ENCODE results near the gene NPR3. TPM values are rescaled to one million over a fixed set of nuclear protein-coding genes. Genes with fewer than 3 reads are reported as not detected.

The NPR3 gene
- total RNA-seq, 4 donors from 2014 or later: 0.81 to 4.9 (median 1.3) TPM

DNA sequence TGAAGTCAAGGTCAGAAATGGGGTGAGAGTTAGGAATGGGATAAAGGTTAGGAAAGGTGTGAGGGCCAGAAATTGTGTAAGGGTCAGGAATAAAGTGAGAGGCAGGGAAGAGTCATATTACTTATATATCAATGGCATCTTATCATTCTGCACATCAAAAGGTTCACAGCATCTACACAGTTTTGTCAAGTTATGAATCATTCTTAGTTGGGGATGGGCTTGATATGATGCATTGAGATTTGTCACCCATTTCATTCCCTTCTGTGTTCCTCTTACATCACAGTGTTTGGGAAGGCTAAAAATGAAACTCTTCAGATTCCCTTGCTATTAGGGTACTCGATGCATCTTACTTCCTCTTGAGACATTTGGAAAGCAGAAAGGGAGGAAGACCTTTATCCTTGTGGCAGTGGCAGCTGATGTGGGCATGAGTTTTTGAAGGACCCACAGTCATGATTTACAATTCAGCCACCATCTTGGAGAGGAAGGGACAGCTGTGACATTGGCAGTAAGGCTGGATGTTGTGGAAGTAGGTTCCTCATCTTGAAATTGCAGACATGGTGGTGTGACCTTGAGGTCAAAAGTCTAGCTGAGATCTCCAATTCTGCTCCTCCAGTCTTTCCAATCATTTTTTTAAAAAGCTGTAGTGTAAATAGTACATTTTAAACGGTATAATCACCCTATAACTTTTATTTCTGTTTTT, 24.2 kb upstream of the NPR3 start:
- Histone ChIP-seq H3K4me3 (no peak overlapping the region), H3K27ac (no peak overlapping the region), H3K36me3 (no peaks in the 10 kb centered on the region), H3K4me1 (peaks cover 0 to 13% (median 10%) of the 10 kb centered on the region in 3 donors), H3K27me3 (no peaks in the 10 kb centered on the region), H3K9me3 (peaks cover 0 to 17% (median 0%) of the 10 kb centered on the region in 3 donors)
- TF ChIP-seq EP300 (IDR thresholded peaks at IDR 0.05) (no peak), POLR2A (IDR thresholded peaks at IDR 0.05) (no peak), CTCF (IDR thresholded peaks at IDR 0.05) (no peak)
- ATAC-seq: no peak
- 21 to 38% methylated on average over 2 of the region's 2 CpGs for WGBS, 2 donors (ENCODE audit: low coverage in 1 of 2)

GRCh38 chr5:32687499-32687831, 23.7 kb upstream of the NPR3 start:
- Histone ChIP-seq H3K4me1 (peaks cover 0 to 14% (median 13%) of the 10 kb centered on the region in 3 donors), H3K4me3 (no peak overlapping the region), H3K36me3 (no peaks in the 10 kb centered on the region), H3K27me3 (no peaks in the 10 kb centered on the region), H3K9me3 (peaks cover 0 to 17% (median 0%) of the 10 kb centered on the region in 3 donors), H3K27ac (no peak overlapping the region)
- no peak for TF ChIP-seq EP300 (IDR thresholded peaks at IDR 0.05)
- TF ChIP-seq POLR2AphosphoS5 (IDR thresholded peaks at IDR 0.05): peak; percentile 45
- no peak for ATAC-seq

DNA sequence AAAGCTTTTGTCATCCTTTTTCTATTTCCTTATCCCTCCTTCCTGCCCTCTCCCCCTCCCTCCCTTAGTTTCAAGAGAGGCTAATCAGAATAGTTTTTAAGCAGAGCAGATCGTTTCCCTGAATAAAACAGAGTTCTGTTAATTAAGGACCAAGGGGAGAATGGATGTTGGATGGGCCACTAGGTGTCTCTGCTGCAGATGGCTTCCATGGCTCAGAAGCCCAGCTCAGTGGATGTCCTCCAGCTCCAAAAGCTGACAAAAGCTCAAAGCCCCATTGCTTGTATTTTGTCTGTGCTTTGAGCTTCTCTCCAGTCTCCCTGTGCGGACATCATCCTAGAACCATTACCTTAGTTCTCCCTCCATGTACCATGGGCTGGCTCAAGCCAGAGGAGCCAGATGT, 21.0 kb upstream of the NPR3 start:
- ATAC-seq: no peak
- H3K4me1 ChIP-seq: peaks cover 3 to 19% (median 13%) of the 10 kb centered on the region in 3 donors
- H3K9me3 ChIP-seq: no peaks in the 10 kb centered on the region
- no peaks in the 10 kb centered on the region for H3K27me3 ChIP-seq
- H3K36me3 ChIP-seq: no peaks in the 10 kb centered on the region
- H3K4me3 ChIP-seq: no peak overlapping the region
- no peak overlapping the region for H3K27ac ChIP-seq
- TF ChIP-seq POLR2AphosphoS5 (IDR thresholded peaks at IDR 0.05): no peak
- no peak for TF ChIP-seq CTCF (IDR thresholded peaks at IDR 0.05)
- TF ChIP-seq EP300 (IDR thresholded peaks at IDR 0.05): no peak
- WGBS, 2 donors (ENCODE audit: low coverage in 1 of 2): 68 to 100% methylated on average over 1 to 2 of the region's 2 CpGs

GRCh38 chr5:32690666-32691065, 20.5 kb upstream of the NPR3 start:
- Histone ChIP-seq H3K4me1 (peaks cover 3 to 19% (median 13%) of the 10 kb centered on the region in 3 donors), H3K27ac (no peak overlapping the region), H3K27me3 (no peaks in the 10 kb centered on the region), H3K9me3 (no peaks in the 10 kb centered on the region), H3K36me3 (no peaks in the 10 kb centered on the region), H3K4me3 (no peak overlapping the region)
- no peak for ATAC-seq
- 60 to 67% methylated on average over 1 to 3 of the region's 3 CpGs for WGBS, 2 donors (ENCODE audit: low coverage in 1 of 2)
- TF ChIP-seq POLR2AphosphoS5 (IDR thresholded peaks at IDR 0.05): no peak
- TF ChIP-seq POLR2A (IDR thresholded peaks at IDR 0.05): no peak
- TF ChIP-seq EP300 (IDR thresholded peaks at IDR 0.05): no peak
- no peak for TF ChIP-seq CTCF (IDR thresholded peaks at IDR 0.05)

- no peak for TF ChIP-seq POLR2A (IDR thresholded peaks at IDR 0.05)
- peak; percentile 18 for TF ChIP-seq POLR2AphosphoS5 (IDR thresholded peaks at IDR 0.05)
- TF ChIP-seq CTCF (IDR thresholded peaks at IDR 0.05): no peak
- no peak for TF ChIP-seq EP300 (IDR thresholded peaks at IDR 0.05)
- no peaks in the 10 kb centered on the region for H3K27me3 ChIP-seq
- 4 to 13% methylated on average over 3 of the region's 3 CpGs for WGBS, 2 donors (ENCODE audit: low coverage in 1 of 2)
- H3K4me3 ChIP-seq: no peak overlapping the region
- H3K36me3 ChIP-seq: no peaks in the 10 kb centered on the region
- ATAC-seq: peak; percentile 41
- H3K4me1 ChIP-seq: peaks cover 3 to 14% (median 13%) of the 10 kb centered on the region in 3 donors
- peak overlapping the region in 3 of 4 donors; percentile 5 to 61 (median 49) for H3K27ac ChIP-seq
- H3K9me3 ChIP-seq: no peaks in the 10 kb centered on the region
Measured at GRCh38 chr5:32692036-32692746, 18.9 kb upstream of the NPR3 start.
